ENCODE results near the gene CTSS. TPM values are rescaled to one million over a fixed set of nuclear protein-coding genes. Genes with fewer than 3 reads are reported as not detected.
"Not testable (repeated sequence)": the region's sequence is repeated elsewhere in the genome, so short reads cannot be mapped to it uniquely, and the experiment has no call there.

The CTSS gene
- polyA plus RNA-seq (2013, experiment 1 of 2; ENCODE audit: insufficient read length), result 0.37 TPM
- 1.5 TPM for polyA plus RNA-seq (2013, experiment 2 of 2; ENCODE audit: insufficient read length)

GRCh38 chr1:150765296-150765976, at the start of gene CTSS:
CTSS (minus strand) TSS chr1:150765778; CDS start chr1:150764763, 1,015 bp downstream.
- peak; percentile 18 for DNase-seq

- peak; percentile 58 for DNase-seq
These were observed 47.6 kb upstream of the CTSS start for GRCh38 chr1:150813028-150813707.

GRCh38 chr1:150810958-150811659, 45.5 kb upstream of the CTSS start:
- no peak for DNase-seq

GRCh38 chr1:150809651-150810050, 44.1 kb upstream of the CTSS start:
- DNase-seq, result peak; percentile 78

GRCh38 chr1:150808846-150809245, 43.3 kb upstream of the CTSS start:
- peak; percentile 30 for DNase-seq

GRCh38 chr1:150808121-150808520, 42.5 kb upstream of the CTSS start, which contains the start of gene CTSK:
CTSK (minus strand) TSS chr1:150808260; CDS start chr1:150806805, 1,455 bp downstream.
- DNase-seq, result peak; percentile 42

GRCh38 chr1:150807249-150808023, 41.9 kb upstream of the CTSS start:
- peak; percentile 49 for DNase-seq

- DNase-seq, result no peak
These were observed 40.3 kb upstream of the CTSS start for GRCh38 chr1:150805899-150806298.

GRCh38 chr1:150804671-150805070, 39.1 kb upstream of the CTSS start:
- DNase-seq, result no peak

- no peak for DNase-seq
These were observed 33.5 kb upstream of the CTSS start for GRCh38 chr1:150799089-150799488.

- peak; percentile 79 for DNase-seq
These were observed 32.9 kb upstream of the CTSS start for GRCh38 chr1:150798525-150798924.

- no peak for DNase-seq
These were observed 30.8 kb upstream of the CTSS start for GRCh38 chr1:150796374-150796773.

GRCh38 chr1:150793778-150794177, 28.2 kb upstream of the CTSS start:
- not testable (repeated sequence) for DNase-seq

- DNase-seq, result no peak
These were observed 27.6 kb upstream of the CTSS start for GRCh38 chr1:150793221-150793620.

- no peak for DNase-seq
These were observed 26.0 kb upstream of the CTSS start for GRCh38 chr1:150791585-150791984.

- no peak for DNase-seq
These were observed 23.8 kb upstream of the CTSS start for GRCh38 chr1:150789396-150789795.

GRCh38 chr1:150788946-150789345, 23.4 kb upstream of the CTSS start:
- no peak for DNase-seq

- no peak for DNase-seq
These were observed 21.9 kb upstream of the CTSS start for GRCh38 chr1:150787455-150787854.

- DNase-seq, result no peak
These were observed 14.9 kb upstream of the CTSS start for GRCh38 chr1:150780510-150780909.

GRCh38 chr1:150778409-150778808, 12.8 kb upstream of the CTSS start:
- no peak for DNase-seq

GRCh38 chr1:150777544-150777943, 12.0 kb upstream of the CTSS start:
- no peak for DNase-seq

- DNase-seq, result not testable (repeated sequence)
These were observed 10.4 kb upstream of the CTSS start for GRCh38 chr1:150775931-150776505.

All from fibroblast of skin of scalp (primary cell).